HG02759 (cell line): Measurements from ENCODE around the gene PPP1CA.
A peak's percentile ranks its signal among the peaks of the same experiment; 100 is the strongest.

Experiments
- ATAC-seq: cut with Tn5 transposase; IDR thresholded peaks from one replicate; pipeline ENCODE4 v1.9.1; 2021; ENCODE audit warnings: mild to moderate bottlenecking, moderate library complexity; ENCODE audit not compliant: unreplicated experiment

PPP1CA gene

GRCh38 chr11:67401495-67402191 is at the start of gene PPP1CA:
Gene PPP1CA, minus strand, starts transcription at chr11:67401858. Its CDS starts 76 bp downstream, at chr11:67401782.
- ATAC-seq = peak; percentile 76

DNA sequence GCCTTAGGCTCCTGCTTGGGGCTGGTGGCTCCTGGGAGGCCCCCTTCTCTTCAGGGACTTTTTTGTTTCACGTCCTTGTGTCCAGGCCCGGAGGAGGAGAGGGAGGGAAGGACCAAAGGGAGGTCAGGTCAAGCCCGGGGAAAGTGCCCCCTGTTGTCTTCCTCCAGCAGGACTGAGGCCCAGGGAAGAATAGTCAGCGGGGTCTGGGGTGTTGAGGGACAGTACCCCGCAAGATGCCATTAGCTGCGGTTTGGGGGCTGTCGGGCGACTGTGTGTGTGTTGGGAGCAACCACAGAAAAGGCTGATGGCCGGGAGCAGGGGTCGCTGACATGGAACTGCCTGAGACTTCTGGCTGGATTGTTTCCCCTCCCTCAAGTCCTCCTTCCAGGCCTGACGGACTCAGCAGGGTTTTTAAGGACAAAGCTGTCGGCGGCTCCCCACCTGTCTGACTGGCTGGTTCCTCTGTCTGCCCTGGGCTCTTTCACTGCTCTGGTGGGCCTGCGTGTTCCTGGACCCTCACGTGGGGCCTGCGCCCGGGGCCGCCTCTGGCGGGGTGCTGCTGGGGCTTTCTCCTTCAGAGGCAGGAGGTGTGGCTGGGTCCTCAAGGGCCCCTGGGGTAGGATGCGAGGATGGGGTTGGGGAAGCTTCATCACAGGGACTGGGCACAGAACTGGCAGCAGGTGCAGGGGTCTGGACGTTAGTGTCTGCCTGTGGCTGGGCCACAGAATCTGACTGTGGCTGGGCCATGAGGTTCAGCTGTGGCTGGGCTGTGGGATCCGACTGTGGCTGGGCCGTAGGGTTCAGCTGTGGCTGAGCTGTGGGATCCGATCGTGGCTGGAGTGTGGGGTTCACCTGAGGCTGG is 49.4 kb upstream of the PPP1CA start:
- ATAC-seq = no peak

GRCh38 chr11:67449116-67449844 is 47.6 kb upstream of the PPP1CA start:
- no peak for ATAC-seq

DNA sequence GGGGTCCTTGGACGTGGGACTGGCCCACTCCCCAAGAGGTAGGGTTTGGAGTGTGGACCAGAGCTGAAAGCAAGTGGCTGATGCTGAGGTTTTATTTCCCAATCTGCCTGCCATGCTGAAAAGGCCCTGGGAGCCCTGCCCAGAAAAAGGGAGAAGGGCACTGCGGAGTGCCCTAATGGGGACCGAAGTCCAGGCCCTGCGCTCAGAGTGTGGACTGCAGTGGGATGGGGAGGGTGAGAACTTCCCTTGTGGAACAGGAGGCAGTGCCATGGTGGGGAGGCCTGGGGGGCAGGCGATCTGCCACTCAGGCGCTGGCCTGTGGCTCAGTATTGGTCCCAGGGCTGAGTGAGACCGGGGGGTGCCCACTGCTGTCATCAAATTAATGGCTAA is 46.6 kb upstream of the PPP1CA start:
- ATAC-seq = no peak

GRCh38 chr11:67445515-67445914 is 43.9 kb upstream of the PPP1CA start:
- ATAC-seq = no peak

GRCh38 chr11:67442504-67443404 is 41.1 kb upstream of the PPP1CA start:
- no peak for ATAC-seq

DNA sequence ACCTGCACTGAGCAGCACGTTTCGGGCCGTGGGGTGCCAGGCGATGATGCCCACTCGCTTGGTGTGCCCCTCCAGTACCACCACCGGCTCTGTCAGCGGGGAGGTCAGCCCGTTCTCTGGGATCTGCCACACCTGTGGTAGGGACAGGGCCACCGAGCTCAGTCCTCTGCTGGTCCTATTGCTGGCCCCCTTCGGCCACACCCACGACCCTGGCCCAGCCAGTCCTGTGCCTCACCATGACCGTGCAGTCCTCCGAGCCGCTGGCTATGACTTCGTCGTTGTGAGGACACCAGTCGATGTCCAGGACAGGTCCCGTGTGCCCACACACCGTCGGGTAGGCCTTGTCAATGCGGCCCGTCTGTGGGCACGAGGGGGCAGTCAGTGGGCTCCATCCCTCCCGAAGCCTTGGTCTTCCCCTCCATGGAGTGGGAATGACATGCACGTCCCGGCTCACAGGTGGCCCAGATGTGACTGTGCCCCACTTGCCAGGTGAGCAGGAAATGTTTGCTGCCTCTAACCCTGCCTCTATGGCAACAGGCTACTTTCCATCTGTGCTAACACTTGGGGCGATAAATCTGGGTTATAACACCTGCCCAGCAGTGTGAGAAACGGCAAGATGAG is 40.2 kb upstream of the PPP1CA start:
- no peak for ATAC-seq

GRCh38 chr11:67441098-67441563 is 39.5 kb upstream of the PPP1CA start:
- ATAC-seq = no peak

- no peak for ATAC-seq
Observed at GRCh38 chr11:67440229-67441097, 38.8 kb upstream of the PPP1CA start.

DNA sequence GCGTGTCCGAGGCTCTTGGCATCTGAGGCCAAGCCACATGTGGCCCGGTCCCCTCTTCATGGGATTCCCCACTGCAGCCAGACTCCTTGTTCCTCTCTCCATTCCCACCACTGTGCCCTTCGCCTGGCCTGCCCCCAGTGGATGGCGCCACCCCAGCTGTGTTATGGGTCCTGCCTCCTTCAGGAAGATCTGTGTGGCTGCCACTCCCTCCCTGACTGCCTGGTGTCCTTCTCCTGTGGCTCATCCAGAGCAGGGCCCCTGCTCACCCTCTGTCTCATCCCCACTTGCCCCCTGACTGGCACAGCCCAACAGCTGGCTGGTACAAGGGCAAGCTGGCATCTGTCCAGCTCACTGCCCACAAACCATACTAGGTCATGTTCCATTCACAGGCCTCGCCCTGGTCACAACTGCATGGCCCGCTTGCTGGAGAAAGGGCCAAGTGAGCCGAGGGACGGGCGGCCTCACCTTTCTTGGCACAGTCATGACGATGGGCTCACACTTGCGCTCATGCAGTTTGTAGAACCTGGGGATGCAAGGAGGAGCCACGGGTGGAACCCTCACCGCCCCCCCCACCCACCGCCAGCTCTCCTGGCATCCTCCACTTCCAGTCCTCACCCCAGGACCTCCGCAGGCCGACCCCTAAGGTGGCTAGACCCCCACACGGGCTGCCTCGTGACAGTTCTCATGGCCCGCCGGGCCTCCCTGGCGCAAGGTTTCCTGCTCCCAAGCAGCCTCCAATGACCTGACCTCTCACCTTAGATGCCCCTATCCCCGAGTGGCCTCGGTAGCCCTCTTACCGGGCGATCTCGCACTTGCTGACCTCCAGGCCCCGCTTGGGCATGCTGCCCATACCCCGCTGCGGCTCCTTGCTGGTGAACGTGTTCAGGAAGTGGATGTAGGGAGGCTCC is 37.9 kb upstream of the PPP1CA start:
- no peak for ATAC-seq

DNA sequence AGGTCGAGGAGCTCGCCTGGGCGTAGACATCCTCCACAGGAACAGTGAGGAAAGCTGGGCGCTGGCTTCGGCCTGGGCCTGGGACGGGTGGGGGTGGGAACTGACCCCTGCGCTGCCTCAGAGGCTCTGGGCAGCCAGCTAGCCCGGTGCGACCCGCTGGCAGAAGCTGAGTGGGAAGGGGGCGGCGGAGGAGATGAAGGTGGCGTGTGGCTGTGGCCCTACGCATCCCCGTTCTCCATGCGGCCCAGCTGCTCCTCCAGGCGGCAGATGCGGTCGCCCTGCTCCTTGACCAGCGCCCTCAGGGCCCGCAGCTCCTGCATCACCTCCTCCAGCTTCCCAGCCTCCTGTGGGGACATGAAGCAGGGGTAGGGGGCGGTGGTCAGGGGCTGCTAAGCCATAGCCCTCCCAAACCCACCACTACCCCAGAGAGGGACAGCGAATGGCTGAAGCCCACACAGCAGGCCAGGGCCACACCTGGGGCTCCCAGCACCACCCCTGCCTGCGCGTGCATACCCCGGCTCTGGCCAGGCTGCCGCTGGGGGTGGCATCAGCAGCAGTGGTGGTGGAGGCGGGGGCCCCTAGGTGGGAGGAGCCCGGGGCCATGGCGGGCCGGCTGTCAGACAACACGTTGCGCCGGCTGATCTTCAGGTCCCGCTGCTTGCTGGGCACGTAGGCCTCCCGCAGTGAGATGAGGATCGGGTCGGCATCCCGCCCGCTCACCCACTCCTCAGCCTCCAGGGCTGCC is 36.7 kb upstream of the PPP1CA start:
- ATAC-seq = no peak

DNA sequence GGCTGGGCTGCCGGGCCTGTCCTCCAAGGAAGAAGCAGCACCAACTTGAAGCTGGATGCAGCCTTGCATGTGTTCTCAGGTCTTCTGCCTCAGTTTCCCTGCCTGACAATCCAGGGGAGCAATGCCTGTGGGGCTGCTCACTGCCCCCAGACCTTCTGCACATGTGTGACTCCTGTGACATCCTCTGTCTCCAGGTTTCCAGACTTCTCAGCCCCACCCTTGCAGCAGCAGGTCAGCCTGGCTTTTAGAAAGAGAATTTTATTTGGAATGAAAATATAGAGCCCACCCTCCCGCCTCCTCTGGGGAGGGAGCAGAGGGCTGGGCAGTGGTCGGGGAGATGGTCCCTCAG is 36.1 kb upstream of the PPP1CA start:
- no peak for ATAC-seq

GRCh38 chr11:67437082-67437808 is 35.6 kb upstream of the PPP1CA start, which contains the start of gene PTPRCAP:
Gene PTPRCAP, minus strand, starts transcription at chr11:67437682. Its CDS starts 63 bp downstream, at chr11:67437619.
- peak; percentile 31 for ATAC-seq

- peak; percentile 42 for ATAC-seq
Observed at GRCh38 chr11:67436459-67437081, 34.9 kb upstream of the PPP1CA start.

- no peak for ATAC-seq
Observed at GRCh38 chr11:67435727-67436458, 34.2 kb upstream of the PPP1CA start.
